GM12892 (cell line): ENCODE data around the gene COL5A1.

Source experiments
- DNase-seq: peaks from one replicate; pipeline ENCODE4 v3.0.0; 2011; ENCODE audit not compliant: insufficient read length
- FAIRE-seq: peaks from 2 replicates; lab custom pipeline; 2011; peaks lifted over from hg19 to GRCh38; lab: Jason Lieb, UNC
- POLR2A ChIP-seq: IDR thresholded peaks from 2 replicates; pipeline ENCODE4 v1.6.1; 2011; ENCODE audit warnings: low read depth, low read length, control low read depth
- POLR2AphosphoS5 ChIP-seq: IDR thresholded peaks from 2 replicates; pipeline ENCODE4 v1.6.1; 2011; ENCODE audit warnings: low read depth, low read length, control low read depth
- TAF1 ChIP-seq: IDR thresholded peaks from 2 replicates; pipeline ENCODE4 v1.6.1; 2011; ENCODE audit warnings: low read depth, mild to moderate bottlenecking, control low read depth, low read length, borderline replicate concordance

The COL5A1 gene

GRCh38 chr9:134669399-134669955 lies 27.9 kb downstream of the COL5A1 start:
- TF ChIP-seq POLR2A (no peak), TAF1 (no peak), POLR2AphosphoS5 (no peak)
- DNase-seq (no peak), FAIRE-seq (no peak)

- TF ChIP-seq TAF1 (no peak), POLR2A (no peak), POLR2AphosphoS5 (no peak)
- DNase-seq = no peak
- FAIRE-seq = no peak
Observed at GRCh38 chr9:134670042-134670525, 28.5 kb downstream of the COL5A1 start.

GRCh38 chr9:134670851-134671281 lies 29.3 kb downstream of the COL5A1 start:
- DNase-seq (no peak), FAIRE-seq (no peak)
- TF ChIP-seq POLR2AphosphoS5 (no peak), POLR2A (no peak), TAF1 (no peak)

- DNase-seq (no peak), FAIRE-seq (no peak)
- TF ChIP-seq POLR2A (no peak), POLR2AphosphoS5 (no peak), TAF1 (no peak)
Observed at GRCh38 chr9:134671341-134672113, 29.9 kb downstream of the COL5A1 start.

GRCh38 chr9:134676361-134676760 lies 34.8 kb downstream of the COL5A1 start:
- TF ChIP-seq POLR2AphosphoS5 = no peak
- no peak for TF ChIP-seq TAF1
- TF ChIP-seq POLR2A = no peak
- no peak for FAIRE-seq

GRCh38 chr9:134676886-134677285 lies 35.3 kb downstream of the COL5A1 start:
- TF ChIP-seq POLR2A (no peak), TAF1 (no peak)
- FAIRE-seq (no peak), DNase-seq (no peak)

More at GRCh38 chr9:134676361-134676760, 34.8 kb downstream of the COL5A1 start:
- DNase-seq = no peak

- TF ChIP-seq POLR2AphosphoS5 = no peak
- TF ChIP-seq POLR2A = no peak
- no peak for TF ChIP-seq TAF1
- no peak for DNase-seq
- FAIRE-seq = no peak
Observed at GRCh38 chr9:134677743-134678142, 36.1 kb downstream of the COL5A1 start.

- DNase-seq = no peak
- TF ChIP-seq TAF1 = no peak
- TF ChIP-seq POLR2AphosphoS5 = no peak
- no peak for TF ChIP-seq POLR2A
- no peak for FAIRE-seq
Observed at GRCh38 chr9:134678206-134678605, 36.6 kb downstream of the COL5A1 start.

GRCh38 chr9:134678666-134679443 lies 37.3 kb downstream of the COL5A1 start:
- TF ChIP-seq TAF1 (no peak), POLR2A (no peak), POLR2AphosphoS5 (no peak)
- DNase-seq = no peak
- no peak for FAIRE-seq

- TF ChIP-seq TAF1 (no peak), POLR2A (no peak), POLR2AphosphoS5 (no peak)
- DNase-seq (no peak), FAIRE-seq (no peak)
Observed at GRCh38 chr9:134679616-134680392, 38.2 kb downstream of the COL5A1 start.
